22Rv1 (cell line): Measurements from ENCODE around the gene PRR11.

ENCODE experiments used
- CTCF ChIP-seq: fragments of 450-650 bp; IDR thresholded peaks from 2 replicates; pipeline ENCODE4 v1.5.1; 2017; ENCODE audit warnings: mild to moderate bottlenecking
- ZFX ChIP-seq: fragments of 450-650 bp; IDR thresholded peaks from 2 replicates; pipeline ENCODE4 v1.6.1; 2017; ENCODE audit warnings: antibody characterized with exemption, borderline replicate concordance

DNA sequence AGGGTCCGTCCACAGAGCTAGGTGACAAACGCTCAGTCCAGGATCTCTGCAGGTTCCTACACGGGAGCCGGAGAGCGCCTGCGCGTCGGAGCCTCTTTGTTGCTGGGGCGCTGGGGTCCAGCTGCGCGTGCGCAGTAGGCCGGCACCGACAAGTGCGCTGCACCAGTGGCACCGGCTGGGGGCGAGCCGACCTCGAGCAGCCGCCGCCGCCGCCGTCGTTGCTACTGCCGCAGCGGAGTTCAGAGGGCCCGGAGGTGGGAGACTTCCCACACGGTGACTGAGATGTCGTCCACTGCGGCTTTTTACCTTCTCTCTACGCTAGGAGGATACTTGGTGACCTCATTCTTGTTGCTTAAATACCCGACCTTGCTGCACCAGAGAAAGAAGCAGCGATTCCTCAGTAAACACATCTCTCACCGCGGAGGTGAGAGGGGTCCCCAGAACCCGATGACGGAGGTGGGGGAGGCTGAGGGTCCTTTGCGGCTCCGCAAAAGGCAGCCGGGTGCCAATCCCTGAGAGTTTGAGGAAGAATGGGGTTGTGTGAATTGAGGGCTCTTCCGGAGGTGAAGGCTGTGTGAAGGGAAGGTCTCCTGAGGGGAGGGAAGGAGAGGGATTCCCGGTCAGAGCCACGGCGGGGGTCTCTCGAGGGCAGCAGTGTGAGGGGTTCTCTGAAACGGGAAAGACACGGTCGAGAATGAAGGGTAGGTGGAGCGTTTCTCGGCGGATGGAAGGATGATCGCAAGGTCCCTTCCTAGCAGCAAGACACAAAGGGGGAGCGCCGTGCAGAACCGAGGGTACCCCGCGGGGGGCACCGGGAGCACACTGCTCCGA is 65.0 kb downstream of the PRR11 start, which contains the start of gene GDPD1:
- TF ChIP-seq CTCF (peak; percentile 87), ZFX (no peak)
